IMR-90 (cell line): ENCODE data around the gene DNAH3. TPM values are rescaled to one million over a fixed set of nuclear protein-coding genes. Genes with fewer than 3 reads are reported as not detected.

ENCODE experiments used
- ATAC-seq: fragments of 200-7000 bp; cut with Tn5 transposase; 2 replicates; pipeline ENCODE4 v1.9.1; 2020; ENCODE audit warnings: low read depth, mild to moderate bottlenecking, moderate library complexity
- BruUV-seq: library from RNA; stranded (reverse); fragments of 400-500 nt; replicated peaks from 2 replicates; lab custom pipeline; 2021; lab: Mats Ljungman, UMichigan
- CTCF ChIA-PET: fragments of 300-600 bp; formaldehyde crosslinking; extraction: SDS; loops from one replicate; lab custom pipeline; 2021; ENCODE audit warnings: antibody characterized with exemption; lab: Yijun Ruan, JAX
- POLR2A ChIA-PET: fragments of 300-600 bp; sonication (Branson Sonifier 250); formaldehyde crosslinking; loops from one replicate; lab custom pipeline; 2022; ENCODE audit warnings: antibody characterized with exemption; ENCODE audit not compliant: unreplicated experiment; lab: Charles Lee
- DNase-seq: peaks from one replicate; pipeline ENCODE4 v3.0.0; 2013
- H2AFZ ChIP-seq: replicated peaks from 2 replicates; pipeline ENCODE3; 2013; ENCODE audit warnings: low read length, mild to moderate bottlenecking; ENCODE audit not compliant: poor library complexity
- H2AK5ac ChIP-seq: 2 replicates; pipeline ENCODE4 v1.6.1; 2013; ENCODE audit warnings: low read depth, low read length, inconsistent platforms
- H2AK9ac ChIP-seq: replicated peaks from 2 replicates; pipeline ENCODE3; 2013; ENCODE audit warnings: mild to moderate bottlenecking, low read depth, low read length, moderate library complexity; ENCODE audit not compliant: poor library complexity
- H2BK120ac ChIP-seq: 2 replicates; pipeline ENCODE4 v1.6.1; 2013; ENCODE audit warnings: low read depth, low read length, inconsistent platforms
- H2BK15ac ChIP-seq: 3 replicates; pipeline ENCODE4 v1.6.1; 2013; ENCODE audit warnings: low read depth, low read length, inconsistent platforms
- H2BK20ac ChIP-seq: 2 replicates; pipeline ENCODE4 v1.6.1; 2013; ENCODE audit warnings: low read depth, mild to moderate bottlenecking, inconsistent platforms, low read length, moderate library complexity
- H2BK5ac ChIP-seq: 2 replicates; pipeline ENCODE4 v1.6.1; 2013; ENCODE audit warnings: mild to moderate bottlenecking, low read depth, low read length, inconsistent platforms; ENCODE audit not compliant: poor library complexity, severe bottlenecking
- H3K14ac ChIP-seq: replicated peaks from 2 replicates; pipeline ENCODE4 v1.6.1; 2013; ENCODE audit warnings: low read depth, low read length, inconsistent platforms
- H3K18ac ChIP-seq: 2 replicates; pipeline ENCODE4 v1.6.1; 2013; ENCODE audit warnings: low read depth, low read length, control low read depth
- H3K23ac ChIP-seq: 2 replicates; pipeline ENCODE4 v1.6.1; 2013; ENCODE audit warnings: low read depth, low read length, inconsistent platforms
- H3K27ac ChIP-seq: 2 replicates; pipeline ENCODE4 v1.5.1; 2013; ENCODE audit warnings: mild to moderate bottlenecking, control low read depth, low read length; ENCODE audit not compliant: insufficient read depth
- H3K27me3 ChIP-seq: 2 replicates; pipeline ENCODE4 v1.6.1; 2013; ENCODE audit warnings: low read length; ENCODE audit not compliant: control insufficient read depth, insufficient read depth
- H3K36me3 ChIP-seq: 2 replicates; pipeline ENCODE4 v1.6.1; 2013; ENCODE audit warnings: low read length, mixed read lengths; ENCODE audit not compliant: control insufficient read depth, insufficient read depth
- H3K4ac ChIP-seq: 2 replicates; pipeline ENCODE4 v1.6.1; 2013; ENCODE audit warnings: low read depth, low read length, inconsistent platforms
- H3K4me1 ChIP-seq: 2 replicates; pipeline ENCODE4 v1.6.1; 2013; ENCODE audit warnings: low read length, mixed read lengths; ENCODE audit not compliant: control insufficient read depth, insufficient read depth
- H3K4me2 ChIP-seq: 2 replicates; pipeline ENCODE4 v1.6.1; 2013; ENCODE audit warnings: low read depth, mild to moderate bottlenecking, control low read depth, low read length, moderate library complexity
- H3K4me3 ChIP-seq: 2 replicates; pipeline ENCODE4 v1.5.1; 2013; ENCODE audit warnings: low read depth, mild to moderate bottlenecking, control low read depth, low read length, moderate library complexity; ENCODE audit not compliant: insufficient read depth
- H3K56ac ChIP-seq: 2 replicates; pipeline ENCODE4 v1.6.1; 2013; ENCODE audit warnings: low read length, inconsistent platforms; ENCODE audit not compliant: insufficient read depth; ENCODE audit errors: extremely low read depth
- H3K79me1 ChIP-seq, 2 experiments: 2 replicates each; pipeline ENCODE4 v1.6.1; 2013; ENCODE audit warnings: low read length in 2 of 2, inconsistent platforms in 1 of 2, low read depth in 1 of 2
- H3K9ac ChIP-seq: 2 replicates; pipeline ENCODE4 v1.6.1; 2013; ENCODE audit warnings: low read depth, low read length, control low read depth
- H3K9me1 ChIP-seq: 2 replicates; pipeline ENCODE4 v1.6.1; 2013; ENCODE audit warnings: low read length, inconsistent platforms; ENCODE audit not compliant: insufficient read depth
- H3K9me3 ChIP-seq: 2 replicates; pipeline ENCODE4 v1.6.1; 2013; ENCODE audit warnings: low read length; ENCODE audit not compliant: control insufficient read depth, insufficient read depth
- H4K20me1 ChIP-seq: 2 replicates; pipeline ENCODE4 v1.6.1; 2013; ENCODE audit warnings: low read length, inconsistent platforms; ENCODE audit not compliant: insufficient read depth
- H4K5ac ChIP-seq: 2 replicates; pipeline ENCODE4 v1.6.1; 2013; ENCODE audit warnings: mild to moderate bottlenecking, low read depth, low read length, control low read depth
- H4K8ac ChIP-seq, 2 experiments: 2 replicates each; pipeline ENCODE4 v1.6.1; 2013; ENCODE audit warnings: low read depth in 2 of 2, low read length in 2 of 2, control low read depth in 1 of 2, inconsistent platforms in 1 of 2
- H4K91ac ChIP-seq: 2 replicates; pipeline ENCODE4 v1.6.1; 2013; ENCODE audit warnings: low read depth, low read length, inconsistent platforms; ENCODE audit not compliant: insufficient read depth
- MAZ ChIP-seq: IDR thresholded peaks from 2 replicates; pipeline ENCODE4 v1.6.1; 2012; ENCODE audit warnings: low read depth, mild to moderate bottlenecking, low read length, improper control_type of control experiment, moderate library complexity, borderline replicate concordance
- NFE2L2 ChIP-seq: fragments of 150-350 bp; IDR thresholded peaks from 2 replicates; pipeline ENCODE4 v1.6.1; 2016; ENCODE audit warnings: low read depth, mild to moderate bottlenecking, low read length
- RAD21 ChIP-seq: IDR thresholded peaks from 2 replicates; pipeline ENCODE4 v1.6.1; 2012; ENCODE audit warnings: low read length, improper control_type of control experiment
- SMC3 ChIP-seq: fragments of 150-350 bp; IDR thresholded peaks from 2 replicates; pipeline ENCODE4 v1.6.1; 2016; ENCODE audit warnings: low read depth, mild to moderate bottlenecking, antibody characterized with exemption, low read length, moderate library complexity
- WGBS, 2 experiments: methylation state at CpG; one replicate each; pipeline versions ENCODE4 v1.1.5 to v1.1.7; 2013; ENCODE audit warnings: missing lambda C conversion rate in 2 of 2; ENCODE audit not compliant: insufficient read length in 1 of 2; ENCODE audit errors: extremely low coverage in 2 of 2; 5-methylcytosine and 5-hydroxymethylcytosine counted together
- dilution Hi-C: fragments of 300-500 bp; cut with HindIII; formaldehyde crosslinking; loops from one replicate; pipeline ENCODE4 v1.14.3; 2018; ENCODE audit warnings: low sequenced_read_pairs; ENCODE audit not compliant: unreplicated experiment
- in situ Hi-C: fragments of 300-500 bp; cut with MboI; formaldehyde crosslinking; loops from 3 replicates; pipeline ENCODE4 v1.14.3; 2019; ENCODE audit warnings: low sequenced_read_pairs, inconsistent platforms, mixed read lengths
- intact Hi-C: fragments of 100-400 bp; cut with micrococcal nuclease; formaldehyde crosslinking; loops from 2 replicates; pipeline ENCODE4 v1.10.0; 2022
- polyA plus RNA-seq, 3 experiments: library from polyadenylated mRNA; depleted of rRNA; stranded (reverse); fragments of >200 nt; gene quantifications; 2 replicates each; pipeline ENCODE4 v1.2.3, GENCODE V29; 2012; ENCODE audit warnings: low replicate concordance in 1 of 3
- total RNA-seq: library from RNA; depleted of rRNA; stranded (reverse); fragments of >200 nt; gene quantifications from 2 replicates; pipeline ENCODE4 v1.2.3, GENCODE V29; 2012

Gene DNAH3
- total and polyA plus RNA-seq, 2 of the 4 experiments (the other 2 are of a cell fraction), result not detected

GRCh38 chr16:21134053-21134452, 16.6 kb downstream of the DNAH3 start:
- Histone ChIP-seq H2AK9ac (no peak overlapping the region), H4K5ac (no peak overlapping the region), H3K14ac (no peak overlapping the region), H2BK120ac (no peak overlapping the region), H3K9ac (no peak overlapping the region), H3K4me3 (no peak overlapping the region), H3K18ac (no peak overlapping the region), H2AK5ac (no peak overlapping the region), H4K91ac (no peak overlapping the region), H4K8ac (no peak overlapping the region), H3K9me1 (no peaks in the 10 kb centered on the region), H2BK20ac (no peak overlapping the region), H2BK15ac (no peak overlapping the region), H3K4ac (no peak overlapping the region), H3K56ac (no peak overlapping the region), H4K20me1 (no peaks in the 10 kb centered on the region), H2BK5ac (no peak overlapping the region), H3K4me2 (no peak overlapping the region), H3K4me1 (no peaks in the 10 kb centered on the region), H3K36me3 (no peaks in the 10 kb centered on the region), H3K79me1 (no peaks in the 10 kb centered on the region), H2AFZ (no peak overlapping the region), H3K27me3 (peaks cover 17% of the 10 kb centered on the region), H3K23ac (no peak overlapping the region), H3K27ac (no peak overlapping the region), H3K9me3 (no peaks in the 10 kb centered on the region)
- ATAC-seq (no peak), DNase-seq (no peak)
- dilution Hi-C loops (no loop called here), in situ Hi-C loops (no loop called here), intact Hi-C loops (no loop called here)
- ChIA-PET POLR2A (no interaction called here), CTCF (no interaction called here)
- 96% methylated on average over 4 of the region's 8 CpGs; no CpG with 5 or more reads in 1 of the 2 experiments for WGBS, 2 experiments
- TF ChIP-seq RAD21 (no peak), MAZ (no peak), NFE2L2 (no peak), SMC3 (no peak)
- no TSS peak for BruUV-seq
